MM.1S (cell line): Measurements from ENCODE around the gene TTC27.

Experiments
- DNase-seq: peaks from one replicate; pipeline ENCODE4 v3.0.0-alpha.2; 2015
- H2AFZ ChIP-seq: fragments of 300-600 bp; sonication (generic); 2 replicates; pipeline ENCODE4 v1.6.0; 2016; ENCODE audit warnings: antibody characterized with exemption, low read length
- H3F3A ChIP-seq: fragments of 300-600 bp; sonication (generic); 2 replicates; pipeline ENCODE4 v1.6.1; 2016; ENCODE audit warnings: mild to moderate bottlenecking, antibody characterized with exemption, low read length, moderate library complexity, mixed read lengths; ENCODE audit not compliant: insufficient read depth
- H3K27ac ChIP-seq: fragments of 300-600 bp; sonication (generic); 2 replicates; pipeline ENCODE4 v1.5.1; 2016; ENCODE audit warnings: mild to moderate bottlenecking, low read length
- H3K27me3 ChIP-seq: fragments of 300-600 bp; sonication (generic); replicated peaks from 2 replicates; pipeline ENCODE4 v1.6.0; 2016; ENCODE audit warnings: low read length; ENCODE audit not compliant: insufficient read depth
- H3K36me3 ChIP-seq: fragments of 300-600 bp; sonication (generic); replicated peaks from 2 replicates; pipeline ENCODE4 v1.6.1; 2016; ENCODE audit warnings: mild to moderate bottlenecking, low read length, mixed read lengths; ENCODE audit not compliant: insufficient read depth
- H3K4me1 ChIP-seq: fragments of 300-600 bp; sonication (generic); 2 replicates; pipeline ENCODE4 v1.6.1; 2016; ENCODE audit warnings: low read length, mixed read lengths
- H3K4me2 ChIP-seq: fragments of 300-600 bp; sonication (generic); 2 replicates; pipeline ENCODE4 v1.6.0; 2016; ENCODE audit warnings: low read depth, low read length
- H3K4me3 ChIP-seq: fragments of 300-600 bp; sonication (generic); 2 replicates; pipeline ENCODE4 v1.5.1; 2016; ENCODE audit warnings: low read length, mixed read lengths
- H3K79me2 ChIP-seq: fragments of 300-600 bp; sonication (generic); 2 replicates; pipeline ENCODE4 v1.6.1; 2016; ENCODE audit warnings: mixed run types, low read length, mixed read lengths
- H3K9ac ChIP-seq: fragments of 300-600 bp; sonication (generic); 2 replicates; pipeline ENCODE4 v1.6.1; 2016; ENCODE audit warnings: low read length, mixed read lengths
- H3K9me2 ChIP-seq: fragments of 300-600 bp; sonication (generic); replicated peaks from 2 replicates; pipeline ENCODE4 v1.6.1; 2016; ENCODE audit warnings: mild to moderate bottlenecking, low read length, mixed read lengths; ENCODE audit not compliant: insufficient read depth
- H3K9me3 ChIP-seq: fragments of 300-600 bp; sonication (generic); replicated peaks from 2 replicates; pipeline ENCODE4 v1.6.1; 2016; ENCODE audit warnings: mild to moderate bottlenecking, low read length, mixed read lengths; ENCODE audit not compliant: insufficient read depth
- H4K20me1 ChIP-seq: fragments of 300-600 bp; sonication (generic); 2 replicates; pipeline ENCODE4 v1.6.1; 2016; ENCODE audit warnings: mild to moderate bottlenecking, low read length, moderate library complexity, mixed read lengths; ENCODE audit not compliant: insufficient read depth
- EZH2 ChIP-seq: fragments of 300-600 bp; sonication (generic); optimal IDR thresholded peaks from 2 replicates; pipeline ENCODE3; 2017; ENCODE audit warnings: low read depth, mild to moderate bottlenecking, antibody characterized with exemption, low read length, mixed read lengths
- EZH2phosphoT487 ChIP-seq: fragments of 300-600 bp; sonication (generic); IDR thresholded peaks from 2 replicates; pipeline ENCODE4 v1.6.1; 2018; ENCODE audit warnings: antibody characterized with exemption, low read length
- TF ChIP-seq, protein P1 (sequence below): fragments of 300-600 bp; sonication (generic); IDR thresholded peaks from 2 replicates; pipeline ENCODE4 v1.5.1; 2016; ENCODE audit warnings: antibody characterized with exemption, low read length, mixed read lengths

Gene TTC27

DNA sequence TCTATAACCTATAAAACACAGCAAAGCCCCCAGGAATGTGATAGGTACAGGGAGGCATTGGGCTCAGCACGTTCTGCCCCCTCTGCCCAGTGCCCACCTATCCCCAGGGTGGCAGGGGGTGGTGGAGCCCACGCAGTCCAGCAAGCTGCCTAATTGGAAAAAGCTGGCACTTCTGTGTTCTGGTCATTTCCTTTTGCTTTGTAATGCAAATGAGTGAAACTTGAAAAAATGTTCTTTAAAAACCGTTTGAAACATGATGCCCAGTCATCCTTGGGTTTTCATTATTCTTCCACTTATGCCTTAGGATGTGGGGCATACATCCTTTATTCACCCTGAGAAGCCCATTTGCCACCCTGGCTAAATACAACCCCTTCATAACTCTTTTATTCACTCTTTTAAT is 229.0 kb downstream of the TTC27 start:
- Histone ChIP-seq H2AFZ (no peak overlapping the region), H3K4me1 (no peaks in the 10 kb centered on the region), H3K4me3 (no peak overlapping the region), H3K27ac (no peak overlapping the region), H4K20me1 (no peaks in the 10 kb centered on the region), H3K36me3 (no peaks in the 10 kb centered on the region), H3K9me3 (no peaks in the 10 kb centered on the region), H3K79me2 (no peaks in the 10 kb centered on the region), H3K9ac (no peak overlapping the region), H3K4me2 (no peak overlapping the region), H3F3A (no peaks in the 10 kb centered on the region), H3K9me2 (no peaks in the 10 kb centered on the region), H3K27me3 (no peaks in the 10 kb centered on the region)
- no peak for TF ChIP-seq EZH2
- no peak for TF ChIP-seq EZH2phosphoT487
- TF ChIP-seq, protein P1, sequence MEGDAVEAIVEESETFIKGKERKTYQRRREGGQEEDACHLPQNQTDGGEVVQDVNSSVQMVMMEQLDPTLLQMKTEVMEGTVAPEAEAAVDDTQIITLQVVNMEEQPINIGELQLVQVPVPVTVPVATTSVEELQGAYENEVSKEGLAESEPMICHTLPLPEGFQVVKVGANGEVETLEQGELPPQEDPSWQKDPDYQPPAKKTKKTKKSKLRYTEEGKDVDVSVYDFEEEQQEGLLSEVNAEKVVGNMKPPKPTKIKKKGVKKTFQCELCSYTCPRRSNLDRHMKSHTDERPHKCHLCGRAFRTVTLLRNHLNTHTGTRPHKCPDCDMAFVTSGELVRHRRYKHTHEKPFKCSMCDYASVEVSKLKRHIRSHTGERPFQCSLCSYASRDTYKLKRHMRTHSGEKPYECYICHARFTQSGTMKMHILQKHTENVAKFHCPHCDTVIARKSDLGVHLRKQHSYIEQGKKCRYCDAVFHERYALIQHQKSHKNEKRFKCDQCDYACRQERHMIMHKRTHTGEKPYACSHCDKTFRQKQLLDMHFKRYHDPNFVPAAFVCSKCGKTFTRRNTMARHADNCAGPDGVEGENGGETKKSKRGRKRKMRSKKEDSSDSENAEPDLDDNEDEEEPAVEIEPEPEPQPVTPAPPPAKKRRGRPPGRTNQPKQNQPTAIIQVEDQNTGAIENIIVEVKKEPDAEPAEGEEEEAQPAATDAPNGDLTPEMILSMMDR, result no peak
- no peak for DNase-seq

DNA sequence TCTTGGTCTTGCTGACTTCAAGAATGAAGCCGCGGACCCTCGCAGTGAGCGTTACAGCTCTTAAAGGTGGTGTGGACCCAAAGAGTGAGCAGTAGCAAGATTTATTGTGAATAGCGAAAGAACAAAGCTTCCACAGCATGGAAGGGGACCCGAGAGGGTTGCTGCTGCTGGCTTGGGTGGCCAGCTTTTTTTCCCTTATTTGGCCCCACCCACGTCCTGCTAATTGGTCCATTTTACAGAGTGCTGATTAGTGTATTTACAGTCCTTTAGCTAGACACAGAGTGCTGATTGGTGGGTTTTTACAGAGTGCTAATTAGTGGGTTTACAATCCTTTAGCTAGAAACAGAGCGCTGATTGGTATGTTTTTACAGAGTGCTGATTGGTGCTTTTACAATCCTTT is 230.9 kb downstream of the TTC27 start:
- Histone ChIP-seq H3K4me2 (no peak overlapping the region), H4K20me1 (no peaks in the 10 kb centered on the region), H3K4me3 (no peak overlapping the region), H3K79me2 (no peaks in the 10 kb centered on the region), H3K36me3 (no peaks in the 10 kb centered on the region), H3F3A (no peaks in the 10 kb centered on the region), H3K9me3 (no peaks in the 10 kb centered on the region), H3K27me3 (no peaks in the 10 kb centered on the region), H2AFZ (no peak overlapping the region), H3K9me2 (no peaks in the 10 kb centered on the region), H3K4me1 (no peaks in the 10 kb centered on the region), H3K9ac (no peak overlapping the region), H3K27ac (no peak overlapping the region)
- no peak for TF ChIP-seq EZH2
- TF ChIP-seq, protein P1, result no peak
- TF ChIP-seq EZH2phosphoT487, result no peak
- DNase-seq, result no peak

DNA sequence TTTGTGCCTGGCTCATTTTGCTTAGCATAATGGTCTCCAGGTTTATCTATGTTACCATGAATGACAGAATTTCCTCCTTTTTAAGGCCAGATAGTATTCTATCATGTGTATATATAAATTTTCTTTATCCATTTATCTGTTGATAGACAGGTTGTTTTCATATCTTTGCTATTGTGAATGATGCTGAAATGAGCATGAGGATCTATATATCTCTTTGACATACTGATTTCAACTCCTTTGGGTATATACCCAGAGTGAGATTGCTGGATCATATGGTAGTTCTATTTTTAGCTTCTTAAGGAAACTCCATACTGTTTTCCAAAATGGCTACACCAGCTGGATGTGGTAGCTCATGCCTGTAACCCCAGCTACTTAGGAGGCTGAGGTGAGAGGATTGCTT is 232.5 kb downstream of the TTC27 start:
- Histone ChIP-seq H3K4me2 (no peak overlapping the region), H3K27me3 (no peaks in the 10 kb centered on the region), H3K9ac (no peak overlapping the region), H3F3A (no peaks in the 10 kb centered on the region), H3K79me2 (no peaks in the 10 kb centered on the region), H3K9me3 (no peaks in the 10 kb centered on the region), H2AFZ (no peak overlapping the region), H3K4me3 (no peak overlapping the region), H3K9me2 (no peaks in the 10 kb centered on the region), H3K27ac (no peak overlapping the region), H4K20me1 (no peaks in the 10 kb centered on the region), H3K4me1 (no peaks in the 10 kb centered on the region), H3K36me3 (no peaks in the 10 kb centered on the region)
- no peak for TF ChIP-seq EZH2
- TF ChIP-seq EZH2phosphoT487, result no peak
- TF ChIP-seq, protein P1, result no peak
- DNase-seq, result no peak
